Neuronal stem cell (in vitro differentiated cells): ENCODE data around the gene GPC5.

Experiments used
- DNase-seq: peaks from one replicate; pipeline ENCODE4 v3.0.0-alpha.2; 2013; ENCODE audit warnings: low spot score
- H2AFZ ChIP-seq: one replicate; pipeline ENCODE4 v1.6.1; 2013; ENCODE audit warnings: mild to moderate bottlenecking, low read length, inconsistent platforms
- H2AK5ac ChIP-seq: 2 replicates; pipeline ENCODE4 v1.6.1; 2013; ENCODE audit warnings: low read depth, mild to moderate bottlenecking, inconsistent platforms, low read length, moderate library complexity, mixed read lengths
- H2BK120ac ChIP-seq: 2 replicates; pipeline ENCODE4 v1.6.1; 2013; ENCODE audit warnings: low read depth, mild to moderate bottlenecking, inconsistent platforms, low read length, moderate library complexity, mixed read lengths
- H2BK12ac ChIP-seq: one replicate; pipeline ENCODE4 v1.6.1; 2013; ENCODE audit warnings: low read length, inconsistent platforms
- H2BK15ac ChIP-seq: 2 replicates; pipeline ENCODE4 v1.6.1; 2013; ENCODE audit warnings: mild to moderate bottlenecking, low read length, inconsistent platforms, mixed read lengths
- H2BK5ac ChIP-seq: one replicate; pipeline ENCODE4 v1.6.1; 2013; ENCODE audit warnings: inconsistent platforms, mild to moderate bottlenecking, low read length, moderate library complexity
- H3K14ac ChIP-seq: one replicate; pipeline ENCODE4 v1.6.1; 2013; ENCODE audit warnings: low read length, inconsistent platforms
- H3K18ac ChIP-seq: 2 replicates; pipeline ENCODE4 v1.6.1; 2013; ENCODE audit warnings: low read length, inconsistent platforms
- H3K23ac ChIP-seq: 2 replicates; pipeline ENCODE4 v1.6.1; 2013; ENCODE audit warnings: low read depth, mild to moderate bottlenecking, mixed read lengths, low read length, inconsistent platforms; ENCODE audit not compliant: poor library complexity
- H3K27ac ChIP-seq: replicated peaks from 3 replicates; pipeline ENCODE4 v1.5.1; 2013; ENCODE audit warnings: low read length, inconsistent platforms
- H3K27me3 ChIP-seq, 3 experiments: 2 replicates each; pipeline ENCODE4 v1.6.1; 2013; ENCODE audit warnings: low read length in 3 of 3, mild to moderate bottlenecking in 2 of 3, inconsistent platforms in 1 of 3, low read depth in 1 of 3, mixed read lengths in 1 of 3, moderate library complexity in 1 of 3; ENCODE audit not compliant: control insufficient read depth in 3 of 3, insufficient read depth in 3 of 3
- H3K36me3 ChIP-seq, 2 donors: replicated peaks in 1 of 2; 2 replicates each; pipeline ENCODE4 v1.6.1; 2013; ENCODE audit warnings: low read length in 2 of 2; ENCODE audit not compliant: control insufficient read depth in 2 of 2, insufficient read depth in 2 of 2
- H3K4ac ChIP-seq: 2 replicates; pipeline ENCODE4 v1.6.1; 2013; ENCODE audit warnings: inconsistent platforms, mild to moderate bottlenecking, low read length, moderate library complexity
- H3K4me1 ChIP-seq, 2 donors: 1 replicate in 1 of 2; 2 replicates in 1 of 2; pipeline ENCODE4 v1.6.1; 2013; ENCODE audit warnings: low read length in 2 of 2, low read depth in 1 of 2; ENCODE audit not compliant: control insufficient read depth in 2 of 2, insufficient read depth in 1 of 2
- H3K4me2 ChIP-seq: one replicate; pipeline ENCODE4 v1.6.1; 2013; ENCODE audit warnings: mild to moderate bottlenecking, low read length, inconsistent platforms; ENCODE audit not compliant: insufficient read depth, poor library complexity, severe bottlenecking
- H3K4me3 ChIP-seq, 2 donors: 2 replicates each; pipeline ENCODE4 v1.5.1; 2013; ENCODE audit warnings: low read length in 2 of 2, mild to moderate bottlenecking in 2 of 2, inconsistent platforms in 1 of 2, moderate library complexity in 1 of 2
- H3K79me1 ChIP-seq: one replicate; pipeline ENCODE4 v1.6.1; 2013; ENCODE audit warnings: low read depth, mild to moderate bottlenecking, inconsistent platforms, low read length, moderate library complexity
- H3K9ac ChIP-seq: one replicate; pipeline ENCODE4 v1.6.1; 2013; ENCODE audit warnings: mild to moderate bottlenecking, low read depth, low read length, inconsistent platforms; ENCODE audit not compliant: poor library complexity
- H3K9me3 ChIP-seq, 2 donors: replicated peaks in 1 of 2; 2 replicates each; pipeline versions ENCODE3 to v1.6.1; 2013; ENCODE audit warnings: low read length in 2 of 2, mild to moderate bottlenecking in 2 of 2, inconsistent platforms in 1 of 2, low read depth in 1 of 2, mixed read lengths in 1 of 2, moderate library complexity in 1 of 2; ENCODE audit not compliant: control insufficient read depth in 2 of 2, insufficient read depth in 1 of 2
- H4K8ac ChIP-seq: one replicate; pipeline ENCODE4 v1.6.1; 2013; ENCODE audit warnings: low read depth, mild to moderate bottlenecking, inconsistent platforms, low read length, moderate library complexity
- H4K91ac ChIP-seq: one replicate; pipeline ENCODE4 v1.6.1; 2013; ENCODE audit warnings: low read length, low read depth, mild to moderate bottlenecking, inconsistent platforms; ENCODE audit not compliant: poor library complexity
- WGBS, 2 donors: extraction: QIAGEN DNeasy Blood & Tissue Kit; methylation state at CpG; one replicate each; pipeline ENCODE4 v1.1.7; 2013; ENCODE audit warnings: missing lambda C conversion rate in 2 of 2, mixed read lengths in 1 of 2; ENCODE audit not compliant: insufficient read length in 2 of 2, insufficient replicate concordance in 1 of 2; ENCODE audit errors: extremely low coverage in 2 of 2; 5-methylcytosine and 5-hydroxymethylcytosine counted together

GPC5 gene

DNA sequence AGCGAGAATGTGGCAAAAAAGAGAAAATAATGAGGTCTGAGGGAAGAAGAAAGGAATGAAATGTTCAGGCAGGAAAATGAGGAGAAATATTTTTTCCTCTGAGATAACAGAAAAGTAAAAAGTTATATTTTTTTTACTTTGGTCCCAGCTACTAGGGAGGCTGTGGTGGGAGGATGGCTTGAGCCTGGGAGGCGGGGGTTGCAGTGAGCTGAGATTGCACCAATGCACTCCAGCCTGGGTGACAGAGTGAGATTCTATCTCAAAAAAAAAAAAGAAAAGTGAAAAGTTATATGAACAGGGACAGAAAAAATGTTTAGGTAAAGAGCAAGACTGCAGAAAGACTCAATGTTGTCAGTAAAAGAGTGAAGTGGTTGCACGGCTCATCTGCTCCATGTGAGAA lies 1224.5 kb downstream of the GPC5 start:
- no peak overlapping the region for H3K14ac ChIP-seq

DNA sequence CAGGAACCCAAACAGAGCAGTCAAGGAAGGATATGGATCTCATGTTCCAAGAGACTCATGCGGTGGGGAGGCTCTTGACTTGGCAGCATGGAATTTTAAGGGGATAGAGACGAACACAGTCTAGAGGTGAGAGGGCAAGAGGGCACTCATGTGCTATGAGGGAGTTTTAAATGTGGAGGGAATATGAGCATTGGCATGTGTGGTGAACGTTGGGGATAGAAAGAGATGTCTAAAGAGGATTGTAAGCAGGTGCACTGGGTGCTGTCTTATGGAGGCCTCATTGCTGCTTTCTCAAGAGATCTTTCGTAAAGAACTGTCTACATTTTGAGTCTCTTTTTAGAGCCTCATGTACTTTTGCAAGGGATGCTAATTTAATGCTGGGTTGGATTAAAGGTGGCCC lies 1227.9 kb downstream of the GPC5 start:
- Histone ChIP-seq H3K4me2 (no peak overlapping the region), H3K18ac (no peak overlapping the region), H2BK12ac (no peak overlapping the region), H3K27ac (no peak overlapping the region), H3K4ac (no peak overlapping the region), H4K8ac (no peak overlapping the region), H3K36me3 (no peaks in the 10 kb centered on the region), H2AK5ac (no peak overlapping the region), H2AFZ (no peak overlapping the region), H3K4me3 (no peak overlapping the region), H3K9ac (no peak overlapping the region), H3K4me1 (no peaks in the 10 kb centered on the region), H3K27me3 (no peaks in the 10 kb centered on the region), H2BK5ac (no peak overlapping the region), H3K79me1 (no peaks in the 10 kb centered on the region), H4K91ac (no peak overlapping the region), H3K23ac (no peak overlapping the region), H3K9me3 (no peaks in the 10 kb centered on the region), H3K14ac (no peak overlapping the region), H2BK120ac (no peak overlapping the region), H2BK15ac (no peak overlapping the region)
- DNase-seq: no peak
- no CpG with 5 or more reads among the region's 4 CpGs for WGBS, 2 donors

More for the DNA sequence above, 1224.5 kb downstream of the GPC5 start:
- Histone ChIP-seq H2BK5ac (no peak overlapping the region), H3K4ac (no peak overlapping the region), H3K27me3 (no peaks in the 10 kb centered on the region), H2BK15ac (no peak overlapping the region), H3K18ac (no peak overlapping the region), H3K36me3 (no peaks in the 10 kb centered on the region), H3K9me3 (no peaks in the 10 kb centered on the region), H2AFZ (no peak overlapping the region), H4K91ac (no peak overlapping the region), H2AK5ac (no peak overlapping the region), H3K4me3 (no peak overlapping the region), H3K4me2 (no peak overlapping the region), H3K23ac (no peak overlapping the region), H3K79me1 (no peaks in the 10 kb centered on the region), H2BK12ac (no peak overlapping the region), H3K9ac (no peak overlapping the region), H3K4me1 (no peaks in the 10 kb centered on the region), H4K8ac (no peak overlapping the region), H3K27ac (no peak overlapping the region), H2BK120ac (no peak overlapping the region)
- no peak for DNase-seq
- WGBS, 2 donors: no CpG with 5 or more reads among the region's 3 CpGs

DNA sequence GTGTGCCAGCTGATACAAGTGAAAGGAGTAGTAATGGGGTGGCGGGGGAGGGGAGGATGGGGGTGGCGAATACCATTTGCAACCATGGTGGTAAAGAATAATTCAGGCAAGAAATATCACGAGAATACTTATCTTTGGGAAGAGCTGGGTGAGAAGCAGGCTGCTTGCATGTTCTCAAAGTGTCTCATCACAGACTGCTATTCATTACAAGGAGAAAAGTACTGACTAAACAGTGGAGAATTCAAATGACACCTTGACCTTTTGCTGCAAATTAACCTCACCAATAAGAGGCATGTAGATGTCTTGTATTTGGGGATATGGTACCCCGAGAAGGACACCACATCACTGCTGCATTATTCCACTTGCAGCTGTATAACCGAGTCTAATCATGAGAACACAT lies 1242.5 kb downstream of the GPC5 start:
- Histone ChIP-seq H3K4me2 (no peak overlapping the region), H3K4me3 (no peak overlapping the region), H2BK12ac (no peak overlapping the region), H2AK5ac (no peak overlapping the region), H3K79me1 (no peaks in the 10 kb centered on the region), H3K4ac (no peak overlapping the region), H2BK5ac (no peak overlapping the region), H3K36me3 (no peaks in the 10 kb centered on the region), H3K4me1 (no peaks in the 10 kb centered on the region), H2AFZ (no peak overlapping the region), H3K18ac (no peak overlapping the region), H4K8ac (no peak overlapping the region), H3K9me3 (no peaks in the 10 kb centered on the region), H2BK15ac (no peak overlapping the region), H3K27ac (no peak overlapping the region), H3K27me3 (no peaks in the 10 kb centered on the region), H2BK120ac (no peak overlapping the region), H3K9ac (no peak overlapping the region), H3K14ac (no peak overlapping the region), H4K91ac (no peak overlapping the region), H3K23ac (no peak overlapping the region)
- no peak for DNase-seq
- 100% methylated on average over 1 of the region's 5 CpGs; no CpG with 5 or more reads in 1 of the 2 donors for WGBS, 2 donors

DNA sequence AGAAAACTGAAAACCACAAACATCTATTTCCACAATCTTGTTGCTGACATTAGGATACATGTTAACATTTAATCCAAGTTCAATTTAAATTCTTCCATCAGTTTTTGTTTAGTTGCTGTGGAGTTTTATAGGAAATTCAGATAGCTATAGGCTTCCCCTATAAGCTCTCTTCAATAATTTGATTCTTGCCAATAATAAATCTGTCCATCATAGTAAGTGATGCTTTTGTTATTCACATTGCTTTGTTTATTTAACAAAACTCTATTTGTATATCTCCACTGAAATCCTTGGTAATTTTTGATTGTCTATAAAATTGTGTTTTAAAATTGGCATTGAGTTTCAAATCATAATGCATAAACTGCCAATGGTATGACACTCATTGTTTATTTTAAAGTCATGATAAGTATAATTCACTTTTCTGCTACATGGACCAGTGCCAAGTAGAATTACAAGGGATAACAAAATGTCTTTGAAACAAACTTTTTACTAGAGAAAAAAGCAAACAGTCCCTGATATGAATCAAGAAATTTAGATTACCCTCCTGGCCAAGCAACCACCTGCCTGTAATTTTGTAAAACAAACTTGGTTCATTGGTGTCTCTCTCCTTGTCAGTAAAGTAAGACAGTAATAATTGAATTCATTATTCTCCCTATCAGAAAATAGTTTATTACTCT lies 1250.9 kb downstream of the GPC5 start:
- Histone ChIP-seq H3K4me2 (no peak overlapping the region), H3K4ac (no peak overlapping the region), H4K91ac (no peak overlapping the region), H3K36me3 (no peaks in the 10 kb centered on the region), H3K9me3 (no peaks in the 10 kb centered on the region), H3K27me3 (no peaks in the 10 kb centered on the region), H2BK120ac (no peak overlapping the region), H3K79me1 (no peaks in the 10 kb centered on the region), H3K14ac (no peak overlapping the region), H3K4me1 (no peaks in the 10 kb centered on the region), H2BK15ac (no peak overlapping the region), H2AK5ac (no peak overlapping the region), H2AFZ (no peak overlapping the region), H2BK12ac (no peak overlapping the region), H2BK5ac (no peak overlapping the region), H4K8ac (no peak overlapping the region), H3K23ac (no peak overlapping the region), H3K27ac (no peak overlapping the region), H3K9ac (no peak overlapping the region), H3K4me3 (no peak overlapping the region), H3K18ac (no peak overlapping the region)
- no peak for DNase-seq
